Mesendoderm (in vitro differentiated cells): ENCODE results near the gene FARP1.

Source experiments
- DNase-seq: peaks from one replicate; pipeline ENCODE4 v3.0.0; 2013
- H2AK5ac ChIP-seq: 2 replicates; pipeline ENCODE4 v1.6.1; 2013; ENCODE audit warnings: low read length, inconsistent platforms
- H2BK120ac ChIP-seq: 2 replicates; pipeline ENCODE4 v1.6.1; 2013; ENCODE audit warnings: low read depth, mild to moderate bottlenecking, low read length, moderate library complexity, mixed read lengths
- H2BK15ac ChIP-seq: replicated peaks from 2 replicates; pipeline ENCODE4 v1.6.1; 2013; ENCODE audit warnings: low read depth, mild to moderate bottlenecking, moderate library complexity
- H2BK5ac ChIP-seq: 2 replicates; pipeline ENCODE4 v1.6.1; 2013; ENCODE audit warnings: low read length, inconsistent platforms
- H3K18ac ChIP-seq: 2 replicates; pipeline ENCODE4 v1.6.1; 2013; ENCODE audit warnings: mild to moderate bottlenecking, low read length, mixed read lengths
- H3K23ac ChIP-seq: one replicate; pipeline ENCODE4 v1.6.1; 2013; ENCODE audit warnings: low read length
- H3K27ac ChIP-seq: 2 replicates; pipeline ENCODE4 v1.5.1; 2013; ENCODE audit warnings: low read depth, mild to moderate bottlenecking, inconsistent platforms, low read length, moderate library complexity
- H3K27me3 ChIP-seq: 2 replicates; pipeline ENCODE4 v1.6.1; 2013; ENCODE audit warnings: low read length, control low read depth, mild to moderate bottlenecking, inconsistent platforms; ENCODE audit not compliant: insufficient read depth, poor library complexity
- H3K36me3 ChIP-seq: 2 replicates; pipeline ENCODE4 v1.6.1; 2013; ENCODE audit warnings: low read length, inconsistent platforms; ENCODE audit not compliant: control insufficient read depth, insufficient read depth
- H3K4ac ChIP-seq: one replicate; pipeline ENCODE4 v1.6.1; 2013; ENCODE audit warnings: low read depth, mild to moderate bottlenecking, low read length, moderate library complexity
- H3K4me1 ChIP-seq: 2 replicates; pipeline ENCODE4 v1.6.1; 2013; ENCODE audit warnings: low read depth, low read length, inconsistent platforms; ENCODE audit not compliant: control insufficient read depth
- H3K4me2 ChIP-seq: 2 replicates; pipeline ENCODE4 v1.6.1; 2013; ENCODE audit warnings: low read length
- H3K4me3 ChIP-seq: 2 replicates; pipeline ENCODE4 v1.5.1; 2013; ENCODE audit warnings: mild to moderate bottlenecking, low read length
- H3K56ac ChIP-seq: one replicate; pipeline ENCODE4 v1.6.1; 2013; ENCODE audit warnings: low read length
- H3K79me1 ChIP-seq: 2 replicates; pipeline ENCODE4 v1.6.1; 2013; ENCODE audit warnings: low read length, inconsistent platforms
- H3K79me2 ChIP-seq: 2 replicates; pipeline ENCODE4 v1.6.1; 2013; ENCODE audit warnings: mild to moderate bottlenecking, low read length; ENCODE audit not compliant: control insufficient read depth, insufficient read depth
- H3K9ac ChIP-seq: 2 replicates; pipeline ENCODE4 v1.6.1; 2013; ENCODE audit warnings: low read length, inconsistent platforms
- H4K5ac ChIP-seq: one replicate; pipeline ENCODE4 v1.6.1; 2013; ENCODE audit warnings: low read length
- H4K8ac ChIP-seq: one replicate; pipeline ENCODE4 v1.6.1; 2013; ENCODE audit warnings: low read depth, mild to moderate bottlenecking, control low read depth, low read length, moderate library complexity
- WGBS: extraction: QIAGEN DNeasy Blood & Tissue Kit; methylation state at CpG from one replicate; pipeline ENCODE4 v1.1.7; 2013; ENCODE audit warnings: low lambda C conversion rate, missing lambda C conversion rate; ENCODE audit not compliant: insufficient coverage; ENCODE audit errors: extremely low coverage; 5-methylcytosine and 5-hydroxymethylcytosine counted together

Gene FARP1

GRCh38 chr13:98099627-98100026 lies 43.3 kb upstream of the FARP1 start:
- Histone ChIP-seq H2BK120ac (no peak overlapping the region), H3K4me1 (no peaks in the 10 kb centered on the region), H4K5ac (no peak overlapping the region), H3K23ac (no peak overlapping the region), H2BK15ac (no peak overlapping the region), H3K4me2 (no peak overlapping the region), H3K79me1 (no peaks in the 10 kb centered on the region), H3K18ac (no peak overlapping the region), H3K79me2 (no peaks in the 10 kb centered on the region), H3K36me3 (no peaks in the 10 kb centered on the region), H2BK5ac (no peak overlapping the region), H4K8ac (no peak overlapping the region), H3K56ac (no peak overlapping the region), H3K4ac (no peak overlapping the region), H3K27me3 (no peaks in the 10 kb centered on the region), H3K27ac (no peak overlapping the region), H3K9ac (no peak overlapping the region), H3K4me3 (no peak overlapping the region), H2AK5ac (no peak overlapping the region)
- no CpG with 5 or more reads among the region's 4 CpGs for WGBS
- DNase-seq: no peak

- H3K9ac ChIP-seq: no peak overlapping the region
- no peak for DNase-seq
- no peak overlapping the region for H2BK5ac ChIP-seq
- H3K4me3 ChIP-seq: no peak overlapping the region
- no peak overlapping the region for H2BK15ac ChIP-seq
- no peak overlapping the region for H3K27ac ChIP-seq
- H3K4me1 ChIP-seq: no peaks in the 10 kb centered on the region
- no peaks in the 10 kb centered on the region for H3K36me3 ChIP-seq
- H3K4me2 ChIP-seq: no peak overlapping the region
- H3K56ac ChIP-seq: no peak overlapping the region
- no peaks in the 10 kb centered on the region for H3K27me3 ChIP-seq
- no peak overlapping the region for H3K23ac ChIP-seq
- H3K18ac ChIP-seq: no peak overlapping the region
- no peaks in the 10 kb centered on the region for H3K79me2 ChIP-seq
- no peak overlapping the region for H4K8ac ChIP-seq
- no peaks in the 10 kb centered on the region for H3K79me1 ChIP-seq
- H3K4ac ChIP-seq: no peak overlapping the region
- no peak overlapping the region for H2BK120ac ChIP-seq
- no peak overlapping the region for H4K5ac ChIP-seq
- no peak overlapping the region for H2AK5ac ChIP-seq
- no CpG with 5 or more reads among the region's 10 CpGs for whole genome bisulfite sequencing
Measured at GRCh38 chr13:98100481-98100880, 42.4 kb upstream of the FARP1 start.

GRCh38 chr13:98103531-98103930 lies 39.4 kb upstream of the FARP1 start:
- H3K79me2 ChIP-seq: no peaks in the 10 kb centered on the region
- no peak overlapping the region for H3K23ac ChIP-seq
- H3K27me3 ChIP-seq: no peaks in the 10 kb centered on the region
- H2BK120ac ChIP-seq: no peak overlapping the region
- no peak overlapping the region for H2AK5ac ChIP-seq
- no peaks in the 10 kb centered on the region for H3K4me1 ChIP-seq
- no peak overlapping the region for H2BK5ac ChIP-seq
- H3K18ac ChIP-seq: no peak overlapping the region
- no peak overlapping the region for H3K4me3 ChIP-seq
- DNase-seq: no peak
- H2BK15ac ChIP-seq: no peak overlapping the region
- no peak overlapping the region for H4K5ac ChIP-seq
- no peak overlapping the region for H3K9ac ChIP-seq
- H3K4me2 ChIP-seq: no peak overlapping the region
- H3K56ac ChIP-seq: no peak overlapping the region
- H3K79me1 ChIP-seq: no peaks in the 10 kb centered on the region
- H3K27ac ChIP-seq: no peak overlapping the region
- H4K8ac ChIP-seq: no peak overlapping the region
- no CpG with 5 or more reads among the region's 2 CpGs for WGBS
- H3K4ac ChIP-seq: no peak overlapping the region
- no peaks in the 10 kb centered on the region for H3K36me3 ChIP-seq

DNA sequence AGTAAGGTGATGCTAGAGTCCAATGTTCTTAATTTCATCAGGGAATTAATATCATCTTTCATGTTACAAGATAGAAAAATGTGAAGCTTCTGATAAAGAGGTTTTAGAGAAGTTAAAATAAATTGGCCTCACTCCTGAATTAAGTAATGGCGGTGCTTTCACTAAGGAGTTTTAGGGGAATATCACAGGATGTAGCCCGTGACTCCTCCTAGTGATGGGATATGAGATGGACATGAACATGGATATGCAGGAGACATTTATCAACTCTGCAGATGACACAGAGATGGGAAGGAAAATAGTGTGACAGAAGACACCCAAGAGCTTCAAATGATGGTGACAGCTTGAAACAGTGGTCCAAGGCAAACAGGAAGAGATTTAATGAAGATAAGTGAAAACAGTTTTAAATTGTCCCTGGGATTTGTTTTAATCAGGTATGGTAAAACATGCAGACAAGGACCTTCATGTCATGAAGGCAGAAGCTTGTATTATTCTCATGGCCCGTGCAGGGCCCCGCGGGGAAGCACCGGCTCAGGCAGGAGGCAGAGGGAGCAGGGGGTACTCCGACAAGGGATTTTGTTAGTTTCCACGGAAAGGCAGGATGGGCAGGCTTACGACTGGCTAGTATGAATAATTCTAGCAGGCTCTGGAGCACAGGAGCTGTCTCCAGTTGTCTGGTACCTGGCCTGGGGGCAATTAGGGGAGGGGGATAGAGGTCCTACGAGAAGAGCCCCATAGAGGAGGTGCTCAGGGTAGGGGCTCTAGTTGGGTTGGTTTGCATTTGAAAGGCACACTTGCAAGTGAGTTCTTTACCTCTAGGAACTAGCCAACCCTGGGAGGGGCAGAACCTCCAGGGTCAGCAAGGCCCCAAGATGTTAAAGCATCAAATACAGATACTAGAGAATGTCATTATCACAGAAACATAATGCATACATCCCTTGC lies 38.7 kb upstream of the FARP1 start:
- Histone ChIP-seq H3K79me2 (no peaks in the 10 kb centered on the region), H2AK5ac (no peak overlapping the region), H3K23ac (no peak overlapping the region), H4K5ac (no peak overlapping the region), H3K4me3 (no peak overlapping the region), H3K4ac (no peak overlapping the region), H2BK120ac (no peak overlapping the region), H3K56ac (no peak overlapping the region), H3K27ac (no peak overlapping the region), H3K36me3 (no peaks in the 10 kb centered on the region), H3K18ac (no peak overlapping the region), H3K4me1 (no peaks in the 10 kb centered on the region), H2BK15ac (no peak overlapping the region), H3K27me3 (no peaks in the 10 kb centered on the region), H3K79me1 (no peaks in the 10 kb centered on the region), H3K9ac (no peak overlapping the region), H2BK5ac (no peak overlapping the region), H4K8ac (no peak overlapping the region), H3K4me2 (no peak overlapping the region)
- WGBS: no CpG with 5 or more reads among the region's 10 CpGs
- peak; percentile 45 for DNase-seq

DNA sequence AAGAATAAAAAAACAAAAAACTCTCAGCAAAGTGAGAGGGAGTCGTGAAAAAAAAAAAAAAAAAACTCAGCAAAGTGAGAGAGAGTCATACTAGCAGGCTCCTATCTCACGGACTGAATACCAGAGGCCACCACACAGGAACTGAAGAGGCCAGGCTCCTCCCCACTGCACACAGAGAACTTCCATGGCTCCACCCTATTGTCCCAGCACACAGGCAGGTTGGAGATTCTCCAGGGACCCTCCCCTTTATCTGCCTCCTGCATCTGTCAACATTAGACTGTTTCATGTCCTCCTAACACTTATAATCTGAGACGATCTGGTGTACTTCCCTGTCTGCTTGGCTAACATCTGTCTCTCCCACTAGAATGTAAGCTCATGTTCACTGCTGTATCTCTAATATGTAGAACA lies 37.0 kb upstream of the FARP1 start:
- no peak overlapping the region for H3K4me3 ChIP-seq
- WGBS: no CpG with 5 or more reads among the region's 3 CpGs
- no peak overlapping the region for H3K4me2 ChIP-seq
- no peak overlapping the region for H4K5ac ChIP-seq
- no peak overlapping the region for H3K4ac ChIP-seq
- no peaks in the 10 kb centered on the region for H3K79me1 ChIP-seq
- no peaks in the 10 kb centered on the region for H3K36me3 ChIP-seq
- no peaks in the 10 kb centered on the region for H3K4me1 ChIP-seq
- H2BK5ac ChIP-seq: no peak overlapping the region
- no peak overlapping the region for H3K23ac ChIP-seq
- no peaks in the 10 kb centered on the region for H3K27me3 ChIP-seq
- H2AK5ac ChIP-seq: no peak overlapping the region
- no peak overlapping the region for H4K8ac ChIP-seq
- H3K18ac ChIP-seq: no peak overlapping the region
- H3K27ac ChIP-seq: no peak overlapping the region
- no peak overlapping the region for H2BK15ac ChIP-seq
- DNase-seq: no peak
- H2BK120ac ChIP-seq: no peak overlapping the region
- H3K56ac ChIP-seq: no peak overlapping the region
- H3K79me2 ChIP-seq: no peaks in the 10 kb centered on the region
- no peak overlapping the region for H3K9ac ChIP-seq

GRCh38 chr13:98108341-98108740 lies 34.6 kb upstream of the FARP1 start:
- H3K4me1 ChIP-seq: no peaks in the 10 kb centered on the region
- no peak overlapping the region for H4K5ac ChIP-seq
- H3K56ac ChIP-seq: no peak overlapping the region
- H3K79me2 ChIP-seq: no peaks in the 10 kb centered on the region
- no peaks in the 10 kb centered on the region for H3K36me3 ChIP-seq
- no peaks in the 10 kb centered on the region for H3K79me1 ChIP-seq
- H3K4me3 ChIP-seq: no peak overlapping the region
- H2BK5ac ChIP-seq: no peak overlapping the region
- no peak for DNase-seq
- H2AK5ac ChIP-seq: no peak overlapping the region
- WGBS: no CpG with 5 or more reads among the region's 3 CpGs
- no peak overlapping the region for H4K8ac ChIP-seq
- H3K27ac ChIP-seq: no peak overlapping the region
- H3K9ac ChIP-seq: no peak overlapping the region
- no peak overlapping the region for H2BK15ac ChIP-seq
- H3K4me2 ChIP-seq: no peak overlapping the region
- no peaks in the 10 kb centered on the region for H3K27me3 ChIP-seq
- no peak overlapping the region for H3K23ac ChIP-seq
- H3K18ac ChIP-seq: no peak overlapping the region
- no peak overlapping the region for H2BK120ac ChIP-seq
- H3K4ac ChIP-seq: no peak overlapping the region
